ENCODE results near the gene MLLT1.

MLLT1 gene

DNA sequence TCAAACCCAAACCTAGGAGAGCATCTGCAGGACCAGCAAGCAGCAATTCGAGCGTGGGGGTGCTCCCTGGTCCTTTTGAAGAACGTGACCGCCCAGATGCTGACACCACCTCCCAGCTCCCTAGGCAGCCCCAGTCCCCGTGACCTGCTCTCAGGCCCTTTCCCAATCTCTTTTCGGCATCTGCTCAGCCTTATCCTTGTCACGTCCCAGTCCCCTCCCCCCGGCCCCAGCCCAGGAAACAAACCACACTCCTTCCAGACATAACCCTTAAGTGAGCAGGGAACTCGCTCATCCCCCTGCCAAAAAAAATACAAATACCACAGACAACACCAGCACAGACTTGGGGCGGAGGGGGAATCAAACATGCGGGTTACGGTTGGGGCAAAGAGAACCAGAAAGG, 3.3 kb downstream of the MLLT1 start:
- ChIA-PET CTCF (no interaction called here), POLR2A (no interaction called here)
- DNase-seq (ENCODE audit: extremely low spot score) = no peak
- TF ChIP-seq BHLHE40 (IDR thresholded peaks at IDR 0.05; ENCODE audit: borderline replicate concordance) = no peak
- TF ChIP-seq SP1 (IDR thresholded peaks at IDR 0.05) = no peak
- TF ChIP-seq, protein P1, sequence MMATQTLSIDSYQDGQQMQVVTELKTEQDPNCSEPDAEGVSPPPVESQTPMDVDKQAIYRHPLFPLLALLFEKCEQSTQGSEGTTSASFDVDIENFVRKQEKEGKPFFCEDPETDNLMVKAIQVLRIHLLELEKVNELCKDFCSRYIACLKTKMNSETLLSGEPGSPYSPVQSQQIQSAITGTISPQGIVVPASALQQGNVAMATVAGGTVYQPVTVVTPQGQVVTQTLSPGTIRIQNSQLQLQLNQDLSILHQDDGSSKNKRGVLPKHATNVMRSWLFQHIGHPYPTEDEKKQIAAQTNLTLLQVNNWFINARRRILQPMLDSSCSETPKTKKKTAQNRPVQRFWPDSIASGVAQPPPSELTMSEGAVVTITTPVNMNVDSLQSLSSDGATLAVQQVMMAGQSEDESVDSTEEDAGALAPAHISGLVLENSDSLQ (IDR thresholded peaks at IDR 0.05) = no peak
- TF ChIP-seq LEF1 (IDR thresholded peaks at IDR 0.05; ENCODE audit: borderline replicate concordance) = no peak
- TF ChIP-seq HDGF (IDR thresholded peaks at IDR 0.05; ENCODE audit: borderline replicate concordance) = no peak
- TF ChIP-seq NFRKB (IDR thresholded peaks at IDR 0.05) = no peak
- no peak for TF ChIP-seq ELF4 (IDR thresholded peaks at IDR 0.05)
- no peak for TF ChIP-seq L3MBTL2 (conservative IDR thresholded peaks at IDR 0.05)
- TF ChIP-seq FOXK2 (IDR thresholded peaks at IDR 0.05) = no peak

DNA sequence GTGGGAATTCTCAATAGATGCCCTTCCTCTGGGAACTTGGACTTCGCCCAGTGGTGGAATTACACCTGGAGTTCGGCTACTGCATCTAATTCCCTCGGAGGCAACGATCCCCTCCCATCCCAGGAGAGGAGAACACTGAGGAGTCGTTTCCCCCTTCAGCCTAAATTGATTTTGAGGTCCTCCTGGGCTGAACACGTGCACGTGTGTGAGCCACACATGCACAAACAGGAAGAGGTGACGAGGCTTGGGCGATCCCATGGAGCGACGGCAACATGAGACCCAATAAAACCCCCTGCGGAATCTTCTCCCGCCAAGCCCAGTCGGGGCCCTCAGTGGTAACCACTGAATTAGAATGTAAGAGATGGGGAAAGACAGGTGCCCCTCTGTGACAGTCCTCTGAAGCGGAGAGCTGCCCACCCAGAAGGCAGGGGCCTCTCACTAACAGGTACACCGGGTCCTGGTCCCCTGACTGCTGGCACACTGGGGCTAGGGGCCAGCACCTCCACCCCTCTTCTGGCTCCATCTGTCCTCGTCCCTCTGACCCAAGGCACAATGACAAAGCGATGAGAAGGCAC, 4.5 kb downstream of the MLLT1 start:
- peak; percentile 75 for TF ChIP-seq L3MBTL2 (conservative IDR thresholded peaks at IDR 0.05)
- no peak for TF ChIP-seq ARNT (IDR thresholded peaks at IDR 0.05)
- POLR2A ChIA-PET = no interaction called here
- CTCF ChIA-PET = no interaction called here
- DNase-seq (ENCODE audit: extremely low spot score) = no peak

DNA sequence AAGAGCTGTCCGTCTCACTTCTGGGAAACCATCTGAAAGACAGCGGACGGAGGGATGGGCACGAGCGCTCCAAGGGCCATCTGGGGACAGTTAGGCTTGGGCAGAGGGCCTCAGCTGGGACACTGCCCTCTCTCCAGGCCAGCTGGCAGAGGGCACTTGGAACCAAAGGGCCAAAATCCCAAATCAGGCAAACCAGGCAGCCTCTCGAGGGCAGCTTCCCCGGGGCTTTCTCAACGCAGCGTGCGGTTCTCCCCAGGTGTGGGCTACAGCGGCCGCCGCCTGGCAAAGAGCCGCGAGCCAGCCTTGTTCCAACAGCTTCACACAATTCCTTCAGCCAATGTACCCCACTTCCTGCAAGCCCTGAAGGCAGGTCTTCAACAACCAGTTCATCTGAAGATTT, 5.0 kb downstream of the MLLT1 start:
- no peak for TF ChIP-seq FOXM1 (IDR thresholded peaks at IDR 0.05; ENCODE audit: borderline replicate concordance)
- TF ChIP-seq LEF1 (IDR thresholded peaks at IDR 0.05; ENCODE audit: borderline replicate concordance) = no peak
- no peak for TF ChIP-seq BHLHE40 (IDR thresholded peaks at IDR 0.05; ENCODE audit: borderline replicate concordance)
- no peak for TF ChIP-seq HDGF (IDR thresholded peaks at IDR 0.05; ENCODE audit: borderline replicate concordance)
- TF ChIP-seq SUZ12 (IDR thresholded peaks at IDR 0.05) = no peak
- no peak for TF ChIP-seq CTBP1 (IDR thresholded peaks at IDR 0.05; ENCODE audit: borderline replicate concordance)
- no peak for TF ChIP-seq ELF4 (IDR thresholded peaks at IDR 0.05)
- TF ChIP-seq L3MBTL2 (conservative IDR thresholded peaks at IDR 0.05) = no peak
- no peak for TF ChIP-seq FOXA1 (IDR thresholded peaks at IDR 0.05)
- no peak for TF ChIP-seq TARDBP (IDR thresholded peaks at IDR 0.05)
- TF ChIP-seq SP1 (IDR thresholded peaks at IDR 0.05) = no peak
- TF ChIP-seq NFRKB (IDR thresholded peaks at IDR 0.05) = no peak
- TF ChIP-seq ZNF384 (IDR thresholded peaks at IDR 0.05) = no peak
- TF ChIP-seq FOXK2 (IDR thresholded peaks at IDR 0.05) = no peak
- no peak for DNase-seq (ENCODE audit: extremely low spot score)
- ChIA-PET POLR2A (no interaction called here), CTCF (no interaction called here)

DNA sequence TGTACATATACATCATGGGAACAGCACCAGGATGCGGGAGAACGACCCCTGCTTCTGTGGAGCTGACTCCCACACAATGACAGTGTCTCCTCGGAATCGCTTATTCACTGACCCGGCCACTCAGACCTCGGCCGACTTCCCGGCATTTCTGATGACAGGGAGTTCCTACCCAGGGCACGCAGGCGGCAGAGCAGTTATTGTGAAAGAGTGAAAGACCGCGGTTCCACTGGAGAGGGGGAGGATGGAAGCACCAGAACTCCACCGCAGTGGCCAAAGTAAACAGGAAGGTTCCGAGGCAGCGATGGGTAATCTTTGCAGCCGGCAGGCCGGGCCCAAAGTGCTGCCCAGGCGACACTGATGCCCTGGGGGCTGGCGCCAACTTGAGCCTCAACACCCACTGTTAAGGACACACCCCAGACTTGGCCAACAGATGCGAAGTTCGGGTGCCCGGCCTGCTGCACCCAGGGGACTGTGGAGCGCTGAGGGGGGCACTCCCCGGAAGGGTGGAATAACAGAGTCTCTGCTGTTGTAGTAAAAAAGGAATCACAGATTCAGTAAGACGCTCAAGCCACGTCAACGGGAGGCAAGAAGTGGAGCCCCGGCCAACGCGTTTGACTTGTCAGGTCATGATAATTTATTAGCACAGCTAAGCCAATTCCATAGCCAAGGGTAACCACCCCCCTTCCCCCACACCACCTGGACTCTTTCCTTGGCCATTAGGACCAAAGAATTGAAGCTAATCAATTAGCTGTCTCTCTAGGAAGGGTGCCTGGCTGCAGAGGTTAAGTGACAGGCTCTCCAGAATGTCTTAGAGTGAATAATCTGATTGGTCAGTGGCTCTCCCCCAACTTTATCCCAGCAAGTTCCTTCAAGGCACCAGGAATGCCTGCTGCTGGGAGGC, 5.8 kb downstream of the MLLT1 start:
- ChIA-PET POLR2A (no interaction called here), CTCF (no interaction called here)
- no peak for TF ChIP-seq ELF4 (IDR thresholded peaks at IDR 0.05)
- TF ChIP-seq, protein P1 (IDR thresholded peaks at IDR 0.05) = peak; percentile 92
- peak; percentile 24 for DNase-seq (ENCODE audit: extremely low spot score)

DNA sequence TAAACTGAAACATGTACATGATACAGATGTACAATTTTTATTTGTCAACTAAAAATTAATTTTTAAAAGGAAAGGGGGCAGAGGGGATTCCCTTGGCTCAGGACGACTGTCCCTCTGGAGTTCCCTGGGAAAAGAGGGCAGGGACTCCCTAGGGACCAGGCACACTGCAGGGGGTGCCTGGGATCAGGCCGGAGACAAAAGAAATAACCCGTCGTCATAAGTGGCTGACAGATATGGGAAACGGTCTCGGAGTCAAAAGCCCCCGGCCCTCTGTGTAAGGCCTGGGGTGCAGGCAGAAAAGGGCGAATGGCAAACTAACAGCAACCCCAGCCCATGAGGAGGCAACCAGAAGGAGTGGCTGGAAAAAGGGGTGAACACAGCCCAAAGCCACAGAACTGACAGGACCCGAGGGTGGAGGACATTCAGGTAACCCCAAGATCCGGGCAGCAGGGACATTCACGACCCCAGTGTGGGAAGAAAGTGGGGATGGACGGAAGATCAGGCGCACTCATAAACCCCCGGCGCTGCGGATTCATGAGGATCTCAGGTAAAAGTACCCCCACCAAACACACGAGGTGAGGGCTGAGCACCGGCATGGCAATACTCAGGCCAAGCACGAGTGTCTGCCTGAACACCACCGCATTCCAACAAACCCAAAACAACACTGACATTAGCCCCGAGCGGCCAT, 6.7 kb downstream of the MLLT1 start:
- TF ChIP-seq NFRKB (IDR thresholded peaks at IDR 0.05) = no peak
- TF ChIP-seq, protein P1 (IDR thresholded peaks at IDR 0.05) = peak; percentile 37
- peak; percentile 17 for DNase-seq (ENCODE audit: extremely low spot score)
- ChIA-PET CTCF (no interaction called here), POLR2A (no interaction called here)

DNA sequence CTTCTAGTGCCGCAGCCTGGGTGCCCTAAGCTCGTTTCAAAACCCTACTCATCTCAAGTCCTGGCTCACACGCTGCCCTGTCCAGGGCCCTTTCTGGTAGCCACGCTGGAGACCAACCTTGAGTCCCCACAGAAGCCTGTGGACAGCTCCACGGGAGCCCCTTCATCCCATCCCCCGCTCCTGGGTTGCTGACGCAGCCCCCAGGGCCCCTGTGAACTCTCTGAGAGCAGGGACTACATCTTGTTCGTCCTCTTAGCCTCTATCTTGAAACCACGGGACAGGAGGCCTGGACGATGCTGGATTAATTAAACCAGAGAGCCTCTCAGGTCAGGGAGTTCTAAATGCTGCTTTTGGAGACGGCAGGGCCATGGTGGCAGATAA, 7.4 kb downstream of the MLLT1 start:
- DNase-seq (ENCODE audit: extremely low spot score) = no peak
- no peak for TF ChIP-seq FOXK2 (IDR thresholded peaks at IDR 0.05)
- TF ChIP-seq LEF1 (IDR thresholded peaks at IDR 0.05; ENCODE audit: borderline replicate concordance) = no peak
- TF ChIP-seq CTBP1 (IDR thresholded peaks at IDR 0.05; ENCODE audit: borderline replicate concordance) = no peak
- no peak for TF ChIP-seq FOXA1 (IDR thresholded peaks at IDR 0.05)
- TF ChIP-seq SP1 (IDR thresholded peaks at IDR 0.05) = no peak
- no peak for TF ChIP-seq NFRKB (IDR thresholded peaks at IDR 0.05)
- TF ChIP-seq, protein P1 (IDR thresholded peaks at IDR 0.05) = no peak
- no peak for TF ChIP-seq ELF4 (IDR thresholded peaks at IDR 0.05)
- no peak for TF ChIP-seq TARDBP (IDR thresholded peaks at IDR 0.05)
- TF ChIP-seq SUZ12 (IDR thresholded peaks at IDR 0.05) = no peak
- ChIA-PET POLR2A (no interaction called here), CTCF (interaction anchor here (1.8 kb wide), 1 partner anchor 11 kb away, joined by 9 read pairs; no protein-coding TSS in a partner anchor)
